Tongue (tissue), 2 donors: ENCODE results near the gene HJURP. TPM values are rescaled to one million over a fixed set of nuclear protein-coding genes. Genes with fewer than 3 reads are reported as not detected.

Experiments used
- DNase-seq: peaks from one replicate; pipeline ENCODE4 v3.0.0-alpha.2; 2015
- total RNA-seq: library from RNA; depleted of rRNA; stranded (reverse); fragments of >200 nt; gene quantifications from one replicate; pipeline ENCODE4 v1.2.3, GENCODE V29; 2014

HJURP gene
- total RNA-seq, 1 donor from 2014 or later, result 9.8 TPM

- DNase-seq, result no peak
These were observed 24.9 kb downstream of the HJURP start for GRCh38 chr2:233829193-233830110.

- no peak for DNase-seq
These were observed 25.7 kb downstream of the HJURP start for GRCh38 chr2:233828546-233829192.

- no peak for DNase-seq
These were observed 30.0 kb downstream of the HJURP start for GRCh38 chr2:233824373-233824772.

GRCh38 chr2:233823731-233824121 is 30.6 kb downstream of the HJURP start:
- no peak for DNase-seq

- no peak for DNase-seq
These were observed 31.3 kb downstream of the HJURP start for GRCh38 chr2:233822781-233823730.

GRCh38 chr2:233822101-233822771 is 32.1 kb downstream of the HJURP start:
- no peak for DNase-seq

- no peak for DNase-seq
These were observed 32.6 kb downstream of the HJURP start for GRCh38 chr2:233821709-233822100.

- no peak for DNase-seq
These were observed 33.1 kb downstream of the HJURP start for GRCh38 chr2:233821196-233821595.

GRCh38 chr2:233820774-233821105 is 33.6 kb downstream of the HJURP start:
- DNase-seq, result no peak

GRCh38 chr2:233819884-233820773 is 34.2 kb downstream of the HJURP start:
- DNase-seq, result no peak

GRCh38 chr2:233818639-233819621 is 35.4 kb downstream of the HJURP start:
- no peak for DNase-seq

GRCh38 chr2:233817995-233818638 is 36.2 kb downstream of the HJURP start:
- no peak for DNase-seq

GRCh38 chr2:233817361-233817911 is 36.9 kb downstream of the HJURP start:
- DNase-seq, result no peak

- no peak for DNase-seq
These were observed 37.6 kb downstream of the HJURP start for GRCh38 chr2:233816771-233817170.

GRCh38 chr2:233816334-233816733 is 38.0 kb downstream of the HJURP start:
- no peak for DNase-seq

GRCh38 chr2:233815861-233816260 is 38.5 kb downstream of the HJURP start:
- DNase-seq, result no peak

GRCh38 chr2:233814056-233814835 is 40.1 kb downstream of the HJURP start:
- no peak for DNase-seq
